ENCODE measurements around the gene SPACA9. TPM values are rescaled to one million over a fixed set of nuclear protein-coding genes. Genes with fewer than 3 reads are reported as not detected.

SPACA9 gene
- total RNA-seq, 1 experiment from 2014 or later = 1.3 TPM

GRCh38 chr9:132838291-132838690 is 40.4 kb upstream of the SPACA9 start:
- peaks cover 3% of the 10 kb centered on the region for H3K27me3 Mint-ChIP-seq (ENCODE audit: low read depth)

More at GRCh38 chr9:132838291-132838690, 40.4 kb upstream of the SPACA9 start:
- H3T11ph ChIP-seq (ENCODE audit: low read length) = no peak overlapping the region
- no peaks in the 10 kb centered on the region for H3K27me3 ChIP-seq (ENCODE audit: insufficient read depth, low read length)
- H3K23me2 ChIP-seq (ENCODE audit: insufficient read length, low read depth, low read length, poor library complexity, severe bottlenecking) = no peaks in the 10 kb centered on the region
- H3K18ac ChIP-seq (ENCODE audit: insufficient read length, low read depth, low read length) = no peak overlapping the region
- H3K79me1 ChIP-seq (ENCODE audit: insufficient read depth, low read depth, low read length, poor library complexity, severe bottlenecking) = no peaks in the 10 kb centered on the region
- H3K79me2 ChIP-seq (ENCODE audit: insufficient read depth, low read length) = no peaks in the 10 kb centered on the region
- H4K91ac ChIP-seq (ENCODE audit: insufficient read length, low read depth, low read length) = no peak overlapping the region
- no peak for DNase-seq
- Mint-ChIP-seq H3K4me1 (peaks cover 11 to 16% of the 10 kb centered on the region in 2 experiments), H3K27ac (no peak overlapping the region), H3K9me3 (no peaks in the 10 kb centered on the region), H3K4me3 (no peak overlapping the region), H3K36me3 (ENCODE audit: insufficient read depth in 1 of 3, low read depth in 3 of 3) (no peaks in the 10 kb centered on the region)
- no peak overlapping the region for H2BK20ac ChIP-seq (ENCODE audit: low read depth, low read length, poor library complexity, severe bottlenecking)
- no peak overlapping the region for H3K4ac ChIP-seq (ENCODE audit: low read depth, low read length)
- H3K14ac ChIP-seq (ENCODE audit: insufficient read depth, low read length) = no peak overlapping the region
- H2AFZ ChIP-seq (ENCODE audit: low read length) = no peak overlapping the region
- H4K8ac ChIP-seq (replicated peaks; ENCODE audit: insufficient read length, low read depth, low read length) = no peak overlapping the region
- H3K56ac ChIP-seq (ENCODE audit: insufficient read length, low read depth, low read length) = no peak overlapping the region
- no CpG with 5 or more reads among the region's 4 CpGs for WGBS (ENCODE audit: extremely low coverage, insufficient read length, low lambda C conversion rate)
- no peak overlapping the region for H2BK5ac ChIP-seq (ENCODE audit: insufficient read length, low read length)
- no peak overlapping the region for H3K23ac ChIP-seq (ENCODE audit: insufficient read length, low read depth, low read length)
- TF ChIP-seq, protein P1, sequence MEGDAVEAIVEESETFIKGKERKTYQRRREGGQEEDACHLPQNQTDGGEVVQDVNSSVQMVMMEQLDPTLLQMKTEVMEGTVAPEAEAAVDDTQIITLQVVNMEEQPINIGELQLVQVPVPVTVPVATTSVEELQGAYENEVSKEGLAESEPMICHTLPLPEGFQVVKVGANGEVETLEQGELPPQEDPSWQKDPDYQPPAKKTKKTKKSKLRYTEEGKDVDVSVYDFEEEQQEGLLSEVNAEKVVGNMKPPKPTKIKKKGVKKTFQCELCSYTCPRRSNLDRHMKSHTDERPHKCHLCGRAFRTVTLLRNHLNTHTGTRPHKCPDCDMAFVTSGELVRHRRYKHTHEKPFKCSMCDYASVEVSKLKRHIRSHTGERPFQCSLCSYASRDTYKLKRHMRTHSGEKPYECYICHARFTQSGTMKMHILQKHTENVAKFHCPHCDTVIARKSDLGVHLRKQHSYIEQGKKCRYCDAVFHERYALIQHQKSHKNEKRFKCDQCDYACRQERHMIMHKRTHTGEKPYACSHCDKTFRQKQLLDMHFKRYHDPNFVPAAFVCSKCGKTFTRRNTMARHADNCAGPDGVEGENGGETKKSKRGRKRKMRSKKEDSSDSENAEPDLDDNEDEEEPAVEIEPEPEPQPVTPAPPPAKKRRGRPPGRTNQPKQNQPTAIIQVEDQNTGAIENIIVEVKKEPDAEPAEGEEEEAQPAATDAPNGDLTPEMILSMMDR (conservative IDR thresholded peaks at IDR 0.05) = no peak
- H4K20me1 ChIP-seq (ENCODE audit: control insufficient read depth, insufficient read depth, insufficient read length) = no peaks in the 10 kb centered on the region
- no peaks in the 10 kb centered on the region for H3K9me3 ChIP-seq (ENCODE audit: control insufficient read depth, low read depth, low read length)
- no peak overlapping the region for H4K5ac ChIP-seq (ENCODE audit: insufficient read length, low read depth, low read length)
- H2BK15ac ChIP-seq (ENCODE audit: low read depth, low read length) = no peak overlapping the region
- H3K4me2 ChIP-seq (ENCODE audit: insufficient read depth, insufficient read length, low read length) = no peak overlapping the region
- H3K27ac ChIP-seq (ENCODE audit: insufficient read length, low read depth, low read length) = no peak overlapping the region
- no peak overlapping the region for H2BK12ac ChIP-seq (ENCODE audit: insufficient read length, low read depth, low read length)
- no peak overlapping the region for H3K9ac ChIP-seq (ENCODE audit: extremely low read depth, insufficient read length, low read length)
- H2AK5ac ChIP-seq (ENCODE audit: insufficient read length, low read length) = no peak overlapping the region
- H2BK120ac ChIP-seq (ENCODE audit: low read depth, low read length, poor library complexity, severe bottlenecking) = no peak overlapping the region
- H3K4me1 ChIP-seq (ENCODE audit: insufficient read depth, low read length) = peaks cover 2% of the 10 kb centered on the region; the same call in 1 of the 2 replicates

Data from H9 (cell line).